Measurements from ENCODE around the gene IGF2BP2.
A peak's percentile ranks its signal among the peaks of the same experiment; 100 is the strongest.
"Not testable (repeated sequence)": the region's sequence is repeated elsewhere in the genome, so short reads cannot be mapped to it uniquely, and the experiment has no call there.

Gene IGF2BP2

GRCh38 chr3:185843126-185843525 is 18.3 kb upstream of the IGF2BP2 start:
- intact Hi-C loops (cut with DNase I), result no loop called here
- no peak for DNase-seq

- intact Hi-C loops (cut with DNase I), result no loop called here
- no peak for DNase-seq
Observed at GRCh38 chr3:185842241-185842640, 17.4 kb upstream of the IGF2BP2 start.

DNA sequence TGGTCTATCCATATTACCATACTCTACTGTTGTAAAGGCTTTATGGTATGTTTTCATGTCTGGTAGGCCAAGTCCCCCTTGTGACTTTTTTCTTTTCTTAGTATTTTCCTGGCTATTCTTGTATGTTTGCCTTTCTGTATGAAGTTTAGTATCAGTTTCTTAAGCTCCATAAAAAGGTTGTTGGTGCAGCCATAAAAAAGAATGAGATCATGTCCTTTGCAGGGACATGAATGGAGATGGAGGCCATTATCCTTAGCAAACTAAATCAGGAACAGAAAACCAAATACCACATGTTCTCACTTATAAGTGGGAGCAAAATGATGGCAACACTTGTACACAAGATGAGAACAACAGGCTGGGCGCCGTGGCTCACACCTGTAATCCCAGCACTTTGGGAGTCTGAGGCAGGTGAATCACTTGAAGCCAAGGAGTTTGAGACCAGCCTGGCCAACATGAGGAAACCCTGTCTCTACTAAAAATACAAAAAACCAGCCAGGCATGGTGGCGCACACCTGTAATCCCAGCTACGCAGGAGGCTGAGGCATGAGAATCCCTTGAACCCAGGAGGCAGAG is 13.7 kb upstream of the IGF2BP2 start:
- DNase-seq; intact Hi-C loops (cut with DNase I): not testable (repeated sequence)

DNA sequence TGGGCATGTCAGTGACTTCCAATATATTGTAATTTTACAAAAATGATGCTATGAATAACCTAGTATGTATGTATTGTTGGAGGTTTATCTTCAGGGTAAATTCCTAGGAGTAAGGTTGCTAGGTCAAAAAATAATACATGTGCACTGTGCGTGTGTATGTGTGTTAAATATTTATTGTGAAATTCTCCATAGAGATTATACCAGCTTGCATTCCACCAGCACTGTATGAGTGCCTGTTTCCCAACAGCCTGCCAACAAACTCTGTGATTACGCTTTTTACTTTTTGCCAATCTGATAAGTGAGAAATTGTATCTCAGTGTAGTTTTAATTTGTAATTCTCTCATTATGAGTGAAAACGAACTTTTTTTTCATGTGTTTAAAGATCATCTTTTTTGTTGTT is 12.6 kb upstream of the IGF2BP2 start:
- intact Hi-C loops (cut with DNase I), result no loop called here
- DNase-seq, result no peak

GRCh38 chr3:185831990-185832389 is 7.1 kb upstream of the IGF2BP2 start:
- no peak for DNase-seq
- intact Hi-C loops (cut with DNase I), result no loop called here

- intact Hi-C loops (cut with DNase I), result no loop called here
- no peak for DNase-seq
Observed at GRCh38 chr3:185831195-185831594, 6.4 kb upstream of the IGF2BP2 start.

GRCh38 chr3:185830018-185830797 is 5.4 kb upstream of the IGF2BP2 start:
- no peak for DNase-seq
- intact Hi-C loops (cut with DNase I), result no loop called here

DNA sequence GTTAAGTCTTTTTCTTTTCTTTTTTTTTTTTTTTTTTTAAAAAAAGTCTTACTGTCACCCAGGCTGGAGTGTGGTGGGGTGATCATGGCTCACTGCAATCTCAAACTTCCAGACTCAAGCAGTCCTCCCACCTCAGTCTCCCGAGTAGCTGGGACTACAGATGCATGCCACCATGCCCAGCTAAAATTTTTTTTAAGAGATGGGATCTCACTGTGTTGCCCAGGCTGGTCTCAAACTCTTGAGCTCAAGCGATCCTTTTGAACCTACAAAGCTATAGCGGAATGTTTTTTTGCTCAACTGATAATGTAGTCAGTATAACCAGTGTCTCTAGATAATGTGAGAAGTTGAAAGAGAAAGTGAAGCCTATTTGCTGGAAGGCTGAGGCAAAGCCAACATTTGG is 3.9 kb upstream of the IGF2BP2 start:
- DNase-seq, result no peak
- intact Hi-C loops (cut with DNase I), result no loop called here

- intact Hi-C loops (cut with DNase I), result no loop called here
- no peak for DNase-seq
Observed at GRCh38 chr3:185827595-185828344, 2.9 kb upstream of the IGF2BP2 start.

DNA sequence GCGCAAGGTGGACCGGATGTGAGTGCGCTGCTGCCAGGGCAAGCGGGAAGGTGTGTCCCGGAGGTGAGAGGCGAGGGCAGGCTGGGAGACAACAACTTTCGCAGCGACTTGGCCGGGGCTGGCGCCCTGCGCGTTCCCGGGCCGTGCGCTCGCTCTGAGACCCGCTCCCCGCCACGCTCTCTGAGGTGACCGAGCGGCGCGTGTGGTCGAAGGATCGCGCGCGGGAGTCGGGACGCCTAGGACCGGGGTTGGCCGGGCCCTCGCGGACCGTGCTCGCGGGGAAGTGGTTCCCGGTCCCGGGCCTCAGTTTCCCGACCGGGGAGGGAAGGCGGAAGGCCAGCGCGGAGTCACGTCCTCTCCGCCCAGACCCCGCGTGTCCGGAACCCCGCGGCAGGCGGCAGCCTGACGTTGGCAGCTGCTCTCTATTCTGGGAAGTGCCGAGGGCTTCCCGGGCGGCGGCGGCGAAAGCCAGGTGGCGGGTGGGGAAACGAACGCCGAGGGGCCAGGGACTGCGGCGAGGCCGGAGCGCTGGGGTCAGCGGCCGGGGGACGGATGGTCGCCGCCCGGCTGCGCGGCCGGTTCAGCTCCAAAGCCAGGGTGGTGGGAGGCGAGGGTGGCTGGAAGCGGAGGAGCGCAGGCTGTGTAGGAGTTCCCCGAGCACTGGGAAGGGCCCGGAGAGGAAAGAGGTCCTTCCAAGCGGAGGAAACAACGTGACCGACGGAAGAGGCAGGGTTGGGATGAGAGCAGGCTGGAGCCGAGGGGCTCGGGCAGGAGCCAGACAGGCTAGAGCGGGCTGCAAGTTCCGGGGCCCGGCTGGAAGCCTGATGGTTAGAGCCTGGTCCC is 1.0 kb upstream of the IGF2BP2 start:
- intact Hi-C loops (cut with DNase I), result no loop called here
- peak in 7 of 42 donors; percentile 4 to 42 (median 12) for DNase-seq

GRCh38 chr3:185824051-185825005 is 514 bp downstream of the IGF2BP2 start:
- peak in 5 of 42 donors; percentile 7 to 43 (median 31) for DNase-seq
- intact Hi-C loops (cut with DNase I), result no loop called here

- intact Hi-C loops (cut with DNase I), result no loop called here
- DNase-seq, result peak in 27 of 42 donors; percentile 4 to 62 (median 33)
Observed at GRCh38 chr3:185823078-185824044, 1.5 kb downstream of the IGF2BP2 start.

GRCh38 chr3:185822221-185823000 is 2.4 kb downstream of the IGF2BP2 start:
- DNase-seq, result no peak
- intact Hi-C loops (cut with DNase I), result no loop called here

- DNase-seq, result no peak
- intact Hi-C loops (cut with DNase I), result no loop called here
Observed at GRCh38 chr3:185820973-185821758, 3.7 kb downstream of the IGF2BP2 start.

- DNase-seq, result no peak
- intact Hi-C loops (cut with DNase I), result no loop called here
Observed at GRCh38 chr3:185818267-185818875, 6.5 kb downstream of the IGF2BP2 start.

Data from head of caudate nucleus (tissue), 42 donors.